Measurements from ENCODE around the gene STIM1.

DNA sequence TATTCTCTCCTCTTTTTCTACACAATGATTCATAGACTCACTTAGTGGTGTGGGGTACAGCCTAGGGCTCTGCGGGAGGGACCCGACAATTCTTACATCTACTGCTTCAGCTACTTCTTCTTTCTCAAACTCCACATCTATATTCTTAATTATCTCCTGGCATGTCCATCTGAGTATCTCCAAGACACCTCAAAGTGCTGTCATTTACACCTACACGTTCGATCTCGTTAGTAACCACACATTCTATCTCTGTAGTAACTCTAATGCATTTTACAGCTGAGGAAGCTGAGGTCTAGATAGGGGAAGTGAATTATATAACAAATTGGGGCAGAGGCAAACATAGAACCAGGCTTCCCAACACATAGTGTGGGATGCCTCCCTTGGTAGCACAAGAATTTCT is 211.4 kb downstream of the STIM1 start:
- TF ChIP-seq, protein P1, sequence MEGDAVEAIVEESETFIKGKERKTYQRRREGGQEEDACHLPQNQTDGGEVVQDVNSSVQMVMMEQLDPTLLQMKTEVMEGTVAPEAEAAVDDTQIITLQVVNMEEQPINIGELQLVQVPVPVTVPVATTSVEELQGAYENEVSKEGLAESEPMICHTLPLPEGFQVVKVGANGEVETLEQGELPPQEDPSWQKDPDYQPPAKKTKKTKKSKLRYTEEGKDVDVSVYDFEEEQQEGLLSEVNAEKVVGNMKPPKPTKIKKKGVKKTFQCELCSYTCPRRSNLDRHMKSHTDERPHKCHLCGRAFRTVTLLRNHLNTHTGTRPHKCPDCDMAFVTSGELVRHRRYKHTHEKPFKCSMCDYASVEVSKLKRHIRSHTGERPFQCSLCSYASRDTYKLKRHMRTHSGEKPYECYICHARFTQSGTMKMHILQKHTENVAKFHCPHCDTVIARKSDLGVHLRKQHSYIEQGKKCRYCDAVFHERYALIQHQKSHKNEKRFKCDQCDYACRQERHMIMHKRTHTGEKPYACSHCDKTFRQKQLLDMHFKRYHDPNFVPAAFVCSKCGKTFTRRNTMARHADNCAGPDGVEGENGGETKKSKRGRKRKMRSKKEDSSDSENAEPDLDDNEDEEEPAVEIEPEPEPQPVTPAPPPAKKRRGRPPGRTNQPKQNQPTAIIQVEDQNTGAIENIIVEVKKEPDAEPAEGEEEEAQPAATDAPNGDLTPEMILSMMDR (conservative IDR thresholded peaks at IDR 0.05), result no peak
- TF ChIP-seq EZH2 (IDR thresholded peaks at IDR 0.05; ENCODE audit: low read depth), result no peak
